ENCODE measurements around the gene CDCA7.

- TF ChIP-seq, protein P1, sequence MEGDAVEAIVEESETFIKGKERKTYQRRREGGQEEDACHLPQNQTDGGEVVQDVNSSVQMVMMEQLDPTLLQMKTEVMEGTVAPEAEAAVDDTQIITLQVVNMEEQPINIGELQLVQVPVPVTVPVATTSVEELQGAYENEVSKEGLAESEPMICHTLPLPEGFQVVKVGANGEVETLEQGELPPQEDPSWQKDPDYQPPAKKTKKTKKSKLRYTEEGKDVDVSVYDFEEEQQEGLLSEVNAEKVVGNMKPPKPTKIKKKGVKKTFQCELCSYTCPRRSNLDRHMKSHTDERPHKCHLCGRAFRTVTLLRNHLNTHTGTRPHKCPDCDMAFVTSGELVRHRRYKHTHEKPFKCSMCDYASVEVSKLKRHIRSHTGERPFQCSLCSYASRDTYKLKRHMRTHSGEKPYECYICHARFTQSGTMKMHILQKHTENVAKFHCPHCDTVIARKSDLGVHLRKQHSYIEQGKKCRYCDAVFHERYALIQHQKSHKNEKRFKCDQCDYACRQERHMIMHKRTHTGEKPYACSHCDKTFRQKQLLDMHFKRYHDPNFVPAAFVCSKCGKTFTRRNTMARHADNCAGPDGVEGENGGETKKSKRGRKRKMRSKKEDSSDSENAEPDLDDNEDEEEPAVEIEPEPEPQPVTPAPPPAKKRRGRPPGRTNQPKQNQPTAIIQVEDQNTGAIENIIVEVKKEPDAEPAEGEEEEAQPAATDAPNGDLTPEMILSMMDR (conservative IDR thresholded peaks at IDR 0.05; ENCODE audit: low read length) = no peak
- TF ChIP-seq EZH2phosphoT487 (IDR thresholded peaks at IDR 0.05; ENCODE audit: borderline replicate concordance) = no peak
Measured at GRCh38 chr2:173393636-173394035, 39.0 kb downstream of the CDCA7 start.

Measured in Loucy (cell line).